GM12892 (cell line): ENCODE data around the gene PRELID1.

Experiments used
- DNase-seq: peaks from one replicate; pipeline ENCODE4 v3.0.0; 2011; ENCODE audit not compliant: insufficient read length
- FAIRE-seq: peaks from 2 replicates; lab custom pipeline; 2011; peaks lifted over from hg19 to GRCh38; lab: Jason Lieb, UNC
- POLR2A ChIP-seq: IDR thresholded peaks from 2 replicates; pipeline ENCODE4 v1.6.1; 2011; ENCODE audit warnings: low read depth, low read length, control low read depth
- POLR2AphosphoS5 ChIP-seq: IDR thresholded peaks from 2 replicates; pipeline ENCODE4 v1.6.1; 2011; ENCODE audit warnings: low read depth, low read length, control low read depth
- TAF1 ChIP-seq: IDR thresholded peaks from 2 replicates; pipeline ENCODE4 v1.6.1; 2011; ENCODE audit warnings: low read depth, mild to moderate bottlenecking, control low read depth, low read length, borderline replicate concordance

Gene PRELID1

DNA sequence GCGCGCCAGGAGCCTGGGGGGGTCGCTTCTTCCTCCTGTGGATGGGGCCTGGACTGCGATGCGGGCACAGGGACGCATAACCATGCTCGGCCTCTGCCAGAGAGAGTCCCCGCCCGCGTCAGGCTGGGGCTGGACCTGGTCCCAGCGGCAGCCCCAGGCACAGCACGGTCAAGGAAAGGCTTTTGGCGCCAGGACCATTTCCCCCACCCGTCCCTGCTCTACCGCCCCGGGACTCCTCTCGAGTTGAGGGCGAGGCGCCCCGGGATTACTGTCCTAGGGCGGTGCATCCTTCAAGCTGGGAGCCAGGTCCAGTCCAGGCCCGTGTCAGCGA is 7.8 kb downstream of the PRELID1 start:
- FAIRE-seq: peak; percentile 67
- TF ChIP-seq POLR2AphosphoS5 (no peak), POLR2A (no peak)
- DNase-seq: no peak

DNA sequence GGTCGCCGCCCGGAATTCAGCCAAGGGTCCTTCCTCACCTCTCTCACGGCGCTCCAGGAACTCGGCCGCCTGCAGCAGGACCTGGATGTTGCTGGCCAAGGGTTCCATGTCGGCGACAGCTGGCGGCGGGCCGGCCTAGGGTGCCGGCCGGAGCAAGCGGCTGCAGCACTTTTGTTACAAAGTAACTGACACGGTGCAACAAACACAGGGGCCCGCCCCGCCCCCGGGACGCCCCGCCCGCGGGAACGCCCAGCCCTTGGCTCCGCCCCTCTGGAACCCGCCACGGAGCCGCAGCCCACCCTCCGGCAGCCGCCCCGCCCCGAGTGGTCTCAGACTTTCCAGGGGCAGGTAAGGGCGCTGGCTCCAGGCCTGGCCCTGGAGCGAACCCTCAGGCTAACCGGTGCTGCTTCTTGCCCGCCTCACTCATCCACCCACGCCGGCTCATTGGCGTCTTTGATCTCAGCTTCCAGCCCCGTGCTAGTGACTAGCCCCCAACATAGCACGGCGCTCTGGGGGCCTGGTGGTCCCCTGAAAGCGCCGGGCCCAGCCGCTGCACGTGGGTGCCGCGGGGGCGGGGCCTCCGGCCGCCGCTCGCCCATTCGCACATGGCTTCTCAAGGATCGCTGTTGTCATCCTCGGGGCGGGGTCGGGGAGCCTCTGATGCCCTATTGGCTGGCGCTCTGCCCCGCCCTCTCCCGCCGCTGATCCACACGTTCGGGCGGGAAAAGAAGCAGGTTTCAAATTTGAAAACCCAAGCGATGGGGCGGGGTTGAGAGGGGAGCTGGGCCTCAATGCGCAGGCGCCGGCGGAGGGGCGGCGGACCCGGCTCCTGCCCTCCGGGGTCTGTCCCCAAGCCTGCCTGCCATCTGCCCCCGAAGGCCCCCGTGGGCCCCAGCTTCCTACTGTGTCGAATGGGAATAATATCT is 8.4 kb downstream of the PRELID1 start, which contains the start of gene MXD3:
Gene MXD3, minus strand, starts transcription at position 176 of the 926 bp plus-strand sequence. Its CDS starts 68 bp downstream, at position 108.
- TF ChIP-seq POLR2A: 0 out of 2 replicates have a peak, but pooled peaks have one; percentile 28
- TF ChIP-seq TAF1: no peak
- peak; percentile 46; the same call in 1 of the 2 replicates for TF ChIP-seq POLR2AphosphoS5
- peak; percentile 95 for FAIRE-seq
- peak; percentile 87 for DNase-seq

DNA sequence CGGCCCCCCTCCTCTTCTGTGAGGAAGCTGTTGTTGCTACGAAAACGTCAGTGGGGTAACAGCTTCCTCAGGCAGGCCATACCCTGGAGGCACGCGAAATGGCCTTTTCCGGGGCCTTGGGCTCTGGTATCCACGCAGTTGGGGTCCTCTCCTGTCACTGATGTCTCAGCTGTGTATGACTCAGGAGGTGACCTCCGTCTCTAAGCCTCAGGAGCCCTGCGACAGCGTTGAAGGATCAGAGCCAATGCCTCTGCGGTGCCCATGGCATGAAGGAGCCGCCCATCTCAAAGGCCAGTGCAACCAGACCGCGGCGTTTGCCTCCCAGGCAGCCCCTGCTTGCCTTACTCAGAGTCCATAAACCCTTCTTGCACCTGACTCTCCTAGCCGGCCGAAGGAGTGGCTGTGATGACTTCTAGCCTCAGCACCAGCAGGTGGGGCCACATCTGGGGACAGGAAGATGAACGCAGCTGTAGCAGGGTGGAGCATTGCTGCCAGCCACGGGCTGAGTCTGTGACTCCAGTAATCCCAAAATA is 9.1 kb downstream of the PRELID1 start:
- no peak for DNase-seq
- TF ChIP-seq TAF1 (no peak), POLR2A (peak; percentile 41; the same call in 1 of the 2 replicates), POLR2AphosphoS5 (peak; percentile 46; the same call in 1 of the 2 replicates)
- FAIRE-seq: no peak

DNA sequence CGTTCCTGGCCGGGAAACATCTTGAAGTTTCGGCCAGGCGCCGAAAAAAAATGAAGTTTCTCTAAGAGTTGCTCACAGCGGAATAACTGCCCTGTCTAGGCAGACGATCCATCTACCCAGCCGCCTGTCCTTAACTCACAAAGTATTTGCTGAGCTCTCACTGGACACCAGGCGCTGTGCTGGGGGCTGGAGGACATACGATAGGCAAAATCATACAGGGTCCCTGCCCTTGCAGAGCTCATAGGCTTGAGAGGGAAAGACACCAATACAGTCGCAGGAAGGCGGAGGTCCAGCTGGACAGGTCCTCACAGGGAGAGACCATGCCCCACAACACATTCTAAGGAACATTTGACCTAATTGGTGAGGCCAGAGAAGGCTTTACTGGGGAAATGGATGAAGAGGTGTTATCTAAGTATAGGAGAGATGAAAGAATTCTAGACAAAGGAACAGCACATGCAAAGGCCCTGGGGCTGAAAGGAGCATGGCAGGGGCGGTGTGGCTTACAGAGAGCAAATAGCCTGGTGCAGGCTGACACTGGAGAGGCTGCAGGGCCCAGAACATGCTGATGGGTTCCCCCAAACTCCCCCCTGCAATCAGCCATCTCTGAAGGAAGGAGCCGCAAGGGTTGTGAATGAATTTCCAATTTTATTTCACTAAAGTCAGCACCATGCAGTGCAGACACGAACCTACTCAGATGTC is 10.1 kb downstream of the PRELID1 start:
- no peak for TF ChIP-seq TAF1
- TF ChIP-seq POLR2A: no peak
- TF ChIP-seq POLR2AphosphoS5: no peak
- no peak for DNase-seq
- FAIRE-seq: no peak

DNA sequence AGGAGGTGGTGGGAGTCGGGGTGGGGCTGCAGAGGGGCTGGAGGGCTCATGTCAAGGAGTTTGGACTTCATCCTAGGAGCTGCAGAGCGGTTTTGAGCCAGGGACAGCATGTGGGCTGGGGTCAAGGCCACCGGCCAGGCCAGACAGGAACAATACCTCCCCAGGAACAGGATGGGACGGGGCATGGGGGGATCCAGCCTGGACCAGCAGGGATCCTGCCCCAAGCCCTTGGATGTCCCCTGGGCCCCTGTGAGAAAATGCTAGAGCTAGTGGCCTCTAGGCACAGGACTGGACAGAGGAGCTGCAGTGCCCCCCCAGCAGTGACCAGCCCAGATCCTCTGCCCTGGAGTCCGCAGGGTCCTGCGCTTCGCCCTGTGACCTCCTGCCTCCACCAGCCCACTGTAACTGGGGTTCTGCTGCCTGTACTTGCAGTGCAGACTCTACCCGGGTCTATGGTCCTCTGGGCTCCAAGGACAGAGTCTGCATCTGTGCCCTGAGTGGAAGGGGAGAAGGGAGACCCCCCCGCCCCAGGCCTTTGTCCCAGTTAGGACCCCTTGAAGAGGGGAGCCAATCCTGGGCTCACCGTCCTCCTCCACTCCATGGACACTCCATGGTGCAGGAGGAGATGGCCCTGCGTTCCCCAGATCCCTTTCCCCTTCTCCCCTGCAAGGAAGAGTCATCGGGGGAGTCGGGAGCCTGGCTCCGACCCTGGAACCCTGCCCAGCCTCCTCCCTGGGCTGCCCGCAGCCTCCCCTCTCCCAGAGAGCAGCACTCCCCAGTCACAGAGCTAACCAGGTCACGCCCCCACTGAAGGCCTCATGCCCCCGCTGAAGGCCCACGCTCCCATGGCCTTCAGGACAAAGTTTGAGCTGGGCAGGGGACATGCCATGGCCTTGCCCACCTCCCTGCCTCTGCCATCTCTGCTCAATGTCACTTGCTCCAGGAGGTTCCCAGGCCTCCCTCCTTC is 11.1 kb downstream of the PRELID1 start:
- no peak for TF ChIP-seq TAF1
- TF ChIP-seq POLR2AphosphoS5: no peak
- TF ChIP-seq POLR2A: no peak
- FAIRE-seq (no peak), DNase-seq (no peak)

DNA sequence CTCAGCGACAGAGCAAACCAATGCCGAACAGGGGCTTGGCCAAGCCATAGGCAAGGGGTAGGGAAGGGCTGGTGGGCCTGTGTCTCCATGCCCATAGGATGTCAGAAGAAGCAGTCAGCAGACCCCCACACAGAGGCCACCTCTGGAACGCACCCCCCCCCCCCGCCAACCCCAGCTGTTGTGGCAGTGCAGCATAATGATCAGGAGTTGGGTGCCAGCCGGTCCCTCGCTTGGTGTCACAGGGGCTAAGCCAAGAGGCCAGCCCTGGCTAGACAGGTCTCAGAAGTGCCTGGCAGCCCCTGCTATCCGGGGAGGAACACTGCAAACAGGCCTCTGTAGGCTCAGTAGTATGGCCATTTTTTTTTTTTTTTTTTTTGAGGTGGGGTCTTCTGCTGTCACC is 11.8 kb downstream of the PRELID1 start:
- TF ChIP-seq TAF1: no peak
- no peak for TF ChIP-seq POLR2A
- TF ChIP-seq POLR2AphosphoS5: no peak
- DNase-seq (no peak), FAIRE-seq (no peak)

DNA sequence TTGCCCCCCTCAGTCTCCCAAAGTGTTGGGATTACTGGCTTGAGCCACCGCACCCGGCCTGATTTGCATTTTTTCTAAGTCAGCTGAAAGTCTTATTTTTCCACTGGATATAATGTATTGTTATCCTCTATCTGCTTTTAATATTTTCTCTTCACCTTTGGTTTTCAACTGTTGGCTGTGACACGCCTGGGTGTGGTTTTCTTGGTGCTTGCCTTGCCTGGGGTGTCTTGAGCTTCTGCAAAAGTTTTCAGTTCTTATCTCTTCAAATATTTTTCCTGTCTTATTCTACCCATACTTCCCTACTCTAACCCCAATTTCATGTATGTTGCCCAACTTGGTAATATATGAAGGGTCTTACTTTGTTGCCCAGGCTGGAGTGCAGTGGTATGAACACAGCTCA is 12.4 kb downstream of the PRELID1 start:
- TF ChIP-seq POLR2AphosphoS5: no peak
- TF ChIP-seq TAF1: no peak
- TF ChIP-seq POLR2A: no peak
- no peak for DNase-seq
- no peak for FAIRE-seq

DNA sequence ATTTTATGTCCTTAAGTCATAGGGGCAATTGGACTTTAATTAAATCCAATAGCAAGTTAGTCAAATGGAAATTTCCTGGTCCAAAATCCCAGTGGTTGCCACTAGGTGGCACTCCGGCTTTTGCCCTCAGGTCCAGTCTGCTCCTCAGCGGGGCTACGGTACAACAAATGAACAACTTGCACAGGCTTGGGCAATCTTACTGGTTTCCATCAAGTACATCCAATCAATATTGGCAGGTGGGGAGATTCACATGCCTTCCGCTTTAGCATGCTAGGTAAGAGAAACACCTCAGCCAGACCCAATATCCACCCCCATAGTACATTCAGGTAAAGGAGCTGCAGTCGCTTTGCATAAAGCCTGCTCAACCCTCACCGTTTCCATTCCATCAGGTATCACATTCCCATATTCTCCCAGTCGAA is 14.4 kb downstream of the PRELID1 start:
- DNase-seq: no peak
- TF ChIP-seq POLR2AphosphoS5 (no peak), TAF1 (no peak), POLR2A (no peak)
- peak; percentile 92 for FAIRE-seq

DNA sequence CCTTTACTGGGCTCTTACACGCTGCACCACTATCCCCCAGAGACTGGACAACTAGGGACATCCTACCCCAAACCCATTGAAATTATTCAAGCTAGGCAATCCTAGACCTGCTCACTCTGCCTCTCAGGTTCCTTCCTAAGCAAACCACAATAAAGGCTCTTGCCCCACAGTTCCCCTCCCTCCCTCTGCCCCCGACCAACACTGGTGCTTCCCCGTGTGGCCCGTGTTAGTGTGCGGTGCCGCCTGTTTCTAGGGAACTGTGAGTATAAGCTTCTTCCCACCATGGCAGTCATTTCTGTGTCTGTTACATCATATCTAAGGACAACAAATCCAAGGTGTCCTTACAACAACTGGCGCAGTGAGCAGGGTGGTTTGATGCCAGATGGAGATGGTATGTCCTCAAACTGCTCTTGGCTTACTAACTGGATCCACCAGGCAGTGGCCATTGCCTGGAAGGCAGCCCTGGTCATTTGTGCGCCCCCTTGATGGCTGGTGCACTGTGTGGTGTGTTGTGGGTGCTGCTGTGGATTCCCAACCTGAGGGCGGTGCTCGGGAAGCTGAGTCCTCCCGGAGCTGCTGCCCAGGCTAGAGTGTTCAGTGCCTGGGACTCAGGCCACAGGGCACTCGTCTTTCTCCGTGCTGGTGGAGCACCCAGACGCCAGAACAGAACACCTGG is 16.5 kb downstream of the PRELID1 start:
- no peak for FAIRE-seq
- TF ChIP-seq TAF1 (no peak), POLR2AphosphoS5 (no peak), POLR2A (no peak)
- no peak for DNase-seq

DNA sequence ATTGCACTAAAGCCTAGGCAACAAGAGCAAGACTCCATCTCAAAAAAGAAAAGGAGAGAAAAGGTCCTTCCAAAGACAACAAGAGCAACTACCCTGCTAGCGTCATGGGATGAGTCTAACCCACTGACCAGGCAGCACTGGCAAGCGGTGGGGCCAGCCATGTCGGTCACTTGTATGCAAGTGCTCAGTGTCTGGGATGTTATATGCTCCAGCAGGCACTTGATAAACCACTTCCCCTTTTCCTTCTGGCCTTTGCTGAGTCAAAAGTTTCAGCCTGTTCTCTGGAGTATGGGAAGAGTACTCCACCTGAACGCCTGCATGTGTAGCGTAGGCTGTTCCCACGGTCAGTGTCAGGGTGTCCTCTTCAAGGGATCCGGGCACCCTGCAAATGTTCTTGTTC is 17.3 kb downstream of the PRELID1 start:
- DNase-seq: no peak
- no peak for TF ChIP-seq POLR2AphosphoS5
- no peak for TF ChIP-seq POLR2A
- TF ChIP-seq TAF1: no peak
- FAIRE-seq: no peak
